Endothelial cell of umbilical vein (primary cell): Measurements from ENCODE around the gene NSD1.

ENCODE experiments used
- EZH2 ChIP-seq: IDR thresholded peaks from 2 replicates; pipeline ENCODE4 v1.6.1; 2012; ENCODE audit warnings: borderline replicate concordance, low read depth, mild to moderate bottlenecking, moderate library complexity, low read length, inconsistent platforms; ENCODE audit not compliant: severe bottlenecking
- FOS ChIP-seq: IDR thresholded peaks from 2 replicates; pipeline ENCODE4 v1.6.1; 2011; ENCODE audit warnings: mild to moderate bottlenecking, low read length, moderate library complexity, borderline replicate concordance; ENCODE audit not compliant: insufficient read depth
- GATA2 ChIP-seq: IDR thresholded peaks from 2 replicates; pipeline ENCODE4 v1.7.0; 2011; ENCODE audit warnings: low read depth, mild to moderate bottlenecking, moderate library complexity, mixed read lengths, low read length; ENCODE audit not compliant: insufficient read length, insufficient read depth
- JUN ChIP-seq: IDR thresholded peaks from 2 replicates; pipeline ENCODE4 v1.6.1; 2011; ENCODE audit warnings: borderline replicate concordance, low read depth; ENCODE audit not compliant: insufficient read length, insufficient read depth
- MAX ChIP-seq: IDR thresholded peaks from 2 replicates; pipeline ENCODE4 v1.6.1; 2011; ENCODE audit not compliant: insufficient read depth, insufficient read length
- MYC ChIP-seq: IDR thresholded peaks from one replicate; pipeline ENCODE4 v1.6.1; 2011; ENCODE audit warnings: mild to moderate bottlenecking, low read depth, low read length
- POLR2A ChIP-seq: IDR thresholded peaks from 2 replicates; pipeline ENCODE4 v1.6.1; 2012; ENCODE audit warnings: low read depth, mild to moderate bottlenecking, control low read depth, low read length
- POLR2AphosphoS5 ChIP-seq: IDR thresholded peaks from 2 replicates; pipeline ENCODE4 v1.6.1; 2012; ENCODE audit warnings: low read depth, mild to moderate bottlenecking, control low read depth, low read length, moderate library complexity; ENCODE audit not compliant: insufficient read depth
- TF ChIP-seq, protein P1 (sequence below), 2 donors: IDR thresholded peaks; 1 replicate in 1 of 2; 2 replicates in 1 of 2; pipeline ENCODE4 v1.5.1; 2011; ENCODE audit warnings: low read length in 2 of 2, mild to moderate bottlenecking in 2 of 2, moderate library complexity in 2 of 2, control low read depth in 1 of 2, inconsistent platforms in 1 of 2, low read depth in 1 of 2; ENCODE audit not compliant: insufficient read depth in 1 of 2; ENCODE audit errors: extremely low read depth in 1 of 2

DNA sequence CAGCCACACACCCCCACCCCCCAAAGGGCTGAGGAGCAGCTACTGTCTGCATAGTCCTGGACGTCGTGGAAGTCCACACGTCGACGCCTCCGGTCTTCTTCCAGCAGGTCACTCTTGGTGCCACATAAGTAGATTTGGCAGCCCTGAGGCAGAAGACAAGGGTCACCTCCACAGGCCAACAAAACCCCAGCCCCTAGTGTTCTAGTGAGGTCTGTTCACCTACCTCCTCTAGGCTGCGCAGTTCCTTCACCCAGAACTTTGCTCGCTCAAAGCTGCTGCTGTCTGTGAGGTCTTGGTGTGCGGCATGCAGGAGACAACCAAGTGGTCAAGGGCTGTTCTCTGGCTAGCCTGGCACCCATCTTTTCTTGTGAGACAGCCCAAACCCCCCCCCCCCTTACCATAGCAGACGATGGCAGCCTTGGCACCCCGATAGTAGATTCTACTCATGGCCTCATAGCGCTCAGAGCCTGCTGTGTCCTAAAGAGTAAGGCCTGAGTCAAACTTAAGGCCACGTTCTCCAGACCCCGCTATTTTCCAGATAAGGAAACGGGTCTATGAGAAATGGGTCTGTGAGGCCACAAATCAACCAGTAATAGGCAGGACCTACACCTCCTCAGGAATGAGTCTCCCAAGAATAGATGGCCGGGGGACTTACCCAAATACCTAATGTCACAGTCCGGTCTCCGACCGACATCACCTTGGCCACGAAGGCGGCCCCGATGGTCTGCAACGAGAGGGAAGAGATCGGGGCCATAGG lies 169.0 kb downstream of the NSD1 start:
- TF ChIP-seq, protein P1, sequence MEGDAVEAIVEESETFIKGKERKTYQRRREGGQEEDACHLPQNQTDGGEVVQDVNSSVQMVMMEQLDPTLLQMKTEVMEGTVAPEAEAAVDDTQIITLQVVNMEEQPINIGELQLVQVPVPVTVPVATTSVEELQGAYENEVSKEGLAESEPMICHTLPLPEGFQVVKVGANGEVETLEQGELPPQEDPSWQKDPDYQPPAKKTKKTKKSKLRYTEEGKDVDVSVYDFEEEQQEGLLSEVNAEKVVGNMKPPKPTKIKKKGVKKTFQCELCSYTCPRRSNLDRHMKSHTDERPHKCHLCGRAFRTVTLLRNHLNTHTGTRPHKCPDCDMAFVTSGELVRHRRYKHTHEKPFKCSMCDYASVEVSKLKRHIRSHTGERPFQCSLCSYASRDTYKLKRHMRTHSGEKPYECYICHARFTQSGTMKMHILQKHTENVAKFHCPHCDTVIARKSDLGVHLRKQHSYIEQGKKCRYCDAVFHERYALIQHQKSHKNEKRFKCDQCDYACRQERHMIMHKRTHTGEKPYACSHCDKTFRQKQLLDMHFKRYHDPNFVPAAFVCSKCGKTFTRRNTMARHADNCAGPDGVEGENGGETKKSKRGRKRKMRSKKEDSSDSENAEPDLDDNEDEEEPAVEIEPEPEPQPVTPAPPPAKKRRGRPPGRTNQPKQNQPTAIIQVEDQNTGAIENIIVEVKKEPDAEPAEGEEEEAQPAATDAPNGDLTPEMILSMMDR (IDR thresholded peaks at IDR 0.05; ENCODE audit: extremely low read depth in 1 of 2, insufficient read depth in 1 of 2, low read depth in 1 of 2, low read length in 2 of 2) = no peak
- TF ChIP-seq MAX = no peak
- TF ChIP-seq POLR2AphosphoS5 = no peak
- TF ChIP-seq POLR2A = no peak
- TF ChIP-seq EZH2 = no peak
- TF ChIP-seq GATA2 = no peak
- TF ChIP-seq MYC = no peak
- no peak for TF ChIP-seq JUN
- no peak for TF ChIP-seq FOS
